Lower leg skin (tissue), 3 donors: Measurements from ENCODE around the gene DENND1B.

Experiments
- POLR2A ChIP-seq, 2 donors: fragments of 450-650 bp; IDR thresholded peaks; one replicate each; pipeline ENCODE4 v1.6.1; 2016 to 2017; ENCODE audit warnings: antibody characterized with exemption in 2 of 2, mild to moderate bottlenecking in 1 of 2, moderate library complexity in 1 of 2
- TF ChIP-seq, protein P1 (sequence below), 3 donors: fragments of 450-650 bp; IDR thresholded peaks; one replicate each; pipeline ENCODE4 v1.5.1; 2016; ENCODE audit warnings: antibody characterized with exemption in 3 of 3, mild to moderate bottlenecking in 3 of 3, moderate library complexity in 2 of 3

DNA sequence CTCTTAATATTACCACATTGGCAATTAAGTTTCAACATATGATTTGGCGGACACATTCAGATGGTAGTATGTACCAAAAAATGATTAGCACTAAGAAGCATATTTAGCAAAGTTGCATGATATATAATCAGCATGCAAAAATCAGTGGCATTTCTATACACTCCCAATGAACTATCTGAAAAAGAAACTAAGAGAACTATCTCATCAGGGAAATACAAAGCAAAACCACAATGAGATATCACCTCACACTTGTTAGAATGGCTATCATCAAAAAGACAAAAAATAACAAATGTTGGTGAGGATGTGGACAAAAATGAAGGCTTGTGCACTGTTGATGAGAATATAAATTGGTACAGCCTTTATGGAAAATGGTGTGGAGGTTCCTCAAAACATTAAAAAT is 31.4 kb upstream of the DENND1B start:
- TF ChIP-seq, protein P1, sequence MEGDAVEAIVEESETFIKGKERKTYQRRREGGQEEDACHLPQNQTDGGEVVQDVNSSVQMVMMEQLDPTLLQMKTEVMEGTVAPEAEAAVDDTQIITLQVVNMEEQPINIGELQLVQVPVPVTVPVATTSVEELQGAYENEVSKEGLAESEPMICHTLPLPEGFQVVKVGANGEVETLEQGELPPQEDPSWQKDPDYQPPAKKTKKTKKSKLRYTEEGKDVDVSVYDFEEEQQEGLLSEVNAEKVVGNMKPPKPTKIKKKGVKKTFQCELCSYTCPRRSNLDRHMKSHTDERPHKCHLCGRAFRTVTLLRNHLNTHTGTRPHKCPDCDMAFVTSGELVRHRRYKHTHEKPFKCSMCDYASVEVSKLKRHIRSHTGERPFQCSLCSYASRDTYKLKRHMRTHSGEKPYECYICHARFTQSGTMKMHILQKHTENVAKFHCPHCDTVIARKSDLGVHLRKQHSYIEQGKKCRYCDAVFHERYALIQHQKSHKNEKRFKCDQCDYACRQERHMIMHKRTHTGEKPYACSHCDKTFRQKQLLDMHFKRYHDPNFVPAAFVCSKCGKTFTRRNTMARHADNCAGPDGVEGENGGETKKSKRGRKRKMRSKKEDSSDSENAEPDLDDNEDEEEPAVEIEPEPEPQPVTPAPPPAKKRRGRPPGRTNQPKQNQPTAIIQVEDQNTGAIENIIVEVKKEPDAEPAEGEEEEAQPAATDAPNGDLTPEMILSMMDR (IDR thresholded peaks at IDR 0.05): no peak
- no peak for TF ChIP-seq POLR2A (IDR thresholded peaks at IDR 0.05)
